HG03025 (cell line): ENCODE measurements around the gene BRD3OS.
"Not testable (repeated sequence)": the region's sequence is repeated elsewhere in the genome, so short reads cannot be mapped to it uniquely, and the experiment has no call there.

Source experiments
- ATAC-seq: cut with Tn5 transposase; IDR thresholded peaks from one replicate; pipeline ENCODE4 v1.9.1; 2021; ENCODE audit warnings: mild to moderate bottlenecking, moderate library complexity; ENCODE audit not compliant: unreplicated experiment, low FRiP score

BRD3OS gene

GRCh38 chr9:134061019-134061687, 35.9 kb downstream of the BRD3OS start:
- ATAC-seq: no peak

- no peak for ATAC-seq
Measured at GRCh38 chr9:134061688-134062371, 36.5 kb downstream of the BRD3OS start.

GRCh38 chr9:134062461-134063087, 37.3 kb downstream of the BRD3OS start:
- ATAC-seq: no peak

DNA sequence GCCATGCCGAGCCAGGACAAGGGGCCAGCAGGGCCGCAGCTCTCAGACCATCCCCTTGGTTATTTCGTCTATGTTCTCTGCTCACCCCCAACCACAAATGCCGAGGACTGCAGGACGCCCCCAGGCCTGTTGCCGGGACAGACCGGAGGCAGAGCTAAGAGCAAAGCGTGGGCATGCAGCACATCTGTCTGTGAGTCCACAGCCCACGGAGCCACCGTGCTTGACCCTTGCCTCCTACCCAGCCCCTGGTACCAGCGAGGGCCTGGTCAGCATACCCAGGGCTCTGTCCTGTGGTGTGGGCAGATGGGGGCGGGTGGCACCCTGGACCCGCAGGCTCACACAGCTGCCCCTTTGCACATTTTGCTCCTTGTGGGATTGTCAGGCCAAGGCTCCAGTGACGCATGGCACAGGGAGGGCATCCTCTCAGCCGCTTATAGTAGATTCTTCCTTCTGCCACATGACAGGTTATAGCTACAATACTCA, 37.8 kb downstream of the BRD3OS start:
- ATAC-seq: no peak

- no peak for ATAC-seq
Measured at GRCh38 chr9:134063571-134064450, 38.5 kb downstream of the BRD3OS start.

DNA sequence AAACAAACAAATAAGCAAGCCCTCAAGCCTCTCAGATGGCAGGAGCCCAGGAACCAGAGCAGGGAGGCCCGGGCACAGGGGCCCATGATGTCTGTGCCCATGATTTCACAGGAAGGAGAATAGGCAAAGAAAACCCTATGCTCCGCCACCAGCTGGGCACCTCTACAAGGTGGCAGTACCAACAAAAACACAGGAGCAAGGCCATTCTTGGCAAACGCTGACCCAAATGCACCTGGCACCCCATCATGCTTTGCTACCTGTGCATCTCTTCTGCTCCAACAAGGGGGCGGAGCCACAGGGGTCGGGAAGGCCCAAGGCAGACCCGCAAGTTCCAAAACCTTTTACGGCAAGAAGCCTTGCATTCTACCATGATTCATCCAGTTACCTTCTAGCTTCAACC, 39.4 kb downstream of the BRD3OS start:
- no peak for ATAC-seq

DNA sequence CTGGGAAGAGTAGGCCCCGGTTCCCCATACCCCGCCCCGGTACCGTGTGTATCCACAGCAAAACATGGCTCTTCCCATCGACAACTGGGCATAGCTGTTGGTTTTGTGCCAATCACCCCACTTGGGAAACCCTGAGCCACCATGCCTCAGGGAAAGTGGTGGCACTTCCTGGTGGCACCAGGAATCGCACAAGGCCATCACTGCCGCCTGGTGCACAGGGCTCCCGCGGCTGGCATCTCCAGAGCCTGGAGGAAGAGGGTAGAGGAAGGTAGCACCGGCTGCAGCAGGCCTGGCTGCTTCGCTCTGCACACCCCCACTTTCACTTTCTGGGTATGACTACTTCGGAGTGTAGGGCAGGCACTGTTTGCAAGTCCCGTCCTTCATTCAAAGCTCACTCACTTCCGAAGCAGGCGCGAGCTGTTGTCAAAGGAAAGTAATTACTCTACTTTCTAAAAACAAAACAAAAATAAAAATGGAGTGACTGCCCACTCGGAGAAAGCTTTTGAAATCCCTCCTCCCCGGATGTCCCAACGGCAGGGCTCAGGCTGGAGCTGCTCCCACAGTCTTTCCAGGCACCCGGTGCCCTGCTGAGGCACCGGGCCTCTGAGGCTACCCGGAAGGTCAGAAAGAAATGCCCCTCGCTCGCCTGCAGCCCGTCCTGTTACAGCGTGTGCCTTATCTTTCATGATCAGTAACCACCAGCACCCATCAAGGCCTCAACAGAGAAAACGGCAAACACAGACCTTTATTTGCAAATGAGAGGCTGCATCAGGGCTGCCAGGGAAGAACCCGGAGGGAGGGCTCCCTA, 40.5 kb downstream of the BRD3OS start:
- no peak for ATAC-seq

DNA sequence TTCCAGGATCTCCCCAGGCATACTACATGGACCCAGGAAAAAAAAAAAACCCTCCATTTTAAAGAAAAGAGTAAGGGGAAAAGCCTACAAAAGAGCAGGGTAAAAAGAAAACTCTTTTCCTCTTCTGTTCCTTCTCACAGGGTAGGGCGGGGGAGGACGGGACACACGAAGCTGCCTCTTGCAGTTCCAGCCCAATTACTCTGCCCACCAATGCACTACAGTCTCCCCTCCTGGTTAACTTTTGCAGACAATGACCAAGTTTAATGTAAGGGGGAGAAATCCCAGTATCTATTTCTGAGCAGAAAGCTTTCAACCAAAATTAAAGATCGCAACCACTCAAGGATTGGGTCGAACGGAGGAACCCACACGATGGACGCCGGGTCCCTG, 41.2 kb downstream of the BRD3OS start:
- ATAC-seq: no peak

GRCh38 chr9:134066913-134067851, 41.9 kb downstream of the BRD3OS start:
- peak; percentile 4 for ATAC-seq

DNA sequence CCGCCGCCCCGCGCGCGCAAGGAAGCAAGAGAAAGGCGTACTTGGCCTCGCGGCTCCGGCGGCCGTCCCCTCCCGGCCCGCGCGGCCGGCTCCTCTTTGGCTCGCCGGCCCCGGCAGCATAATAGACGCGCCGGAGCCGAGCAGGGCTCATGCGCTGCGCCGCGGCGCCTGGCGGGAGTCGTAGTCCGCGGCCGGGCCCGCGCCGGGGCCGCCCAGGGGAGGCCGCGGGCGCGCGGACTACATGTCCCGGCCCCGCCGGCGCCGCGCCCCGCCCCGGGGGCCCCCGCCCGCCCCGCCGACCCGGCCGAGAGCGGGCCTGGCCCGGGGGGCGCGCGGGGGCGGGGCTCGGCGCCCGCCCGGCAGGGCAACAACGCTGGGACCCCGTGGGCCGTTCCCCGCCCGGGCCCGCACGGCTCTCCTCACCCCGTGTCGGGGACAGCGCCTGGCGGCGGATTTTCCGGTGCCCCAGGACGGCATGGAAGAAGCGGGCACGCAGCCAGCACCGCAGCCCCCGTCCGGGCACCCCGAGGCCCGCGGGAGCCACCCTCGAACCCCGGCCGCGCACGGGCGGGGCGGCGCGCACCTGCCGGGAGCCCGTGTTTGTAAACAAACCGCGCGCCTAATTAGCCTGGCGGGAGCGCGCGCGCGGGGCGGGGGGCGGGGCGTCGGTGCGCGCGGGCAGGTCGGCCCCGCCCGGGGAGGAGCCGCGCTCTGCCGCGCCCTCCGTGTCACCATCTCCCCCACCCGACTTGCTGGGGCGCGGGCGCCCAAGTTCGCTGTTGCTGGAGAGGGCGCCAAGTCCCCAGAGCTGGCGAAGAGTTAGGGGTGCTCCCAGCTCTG, 42.8 kb downstream of the BRD3OS start, which contains the start of gene BRD3:
Gene BRD3 (minus strand): TSS at position 123 of the 840 bp plus-strand sequence. CDS start 14,549 bp downstream, outside the sequence.
- peak; percentile 58 for ATAC-seq

GRCh38 chr9:134068744-134069479, 43.6 kb downstream of the BRD3OS start:
- ATAC-seq: no peak

- ATAC-seq: no peak
Measured at GRCh38 chr9:134069480-134070399, 44.5 kb downstream of the BRD3OS start.

- ATAC-seq: no peak
Measured at GRCh38 chr9:134071149-134071548, 45.9 kb downstream of the BRD3OS start.

GRCh38 chr9:134072683-134073082, 47.4 kb downstream of the BRD3OS start:
- not testable (repeated sequence) for ATAC-seq

DNA sequence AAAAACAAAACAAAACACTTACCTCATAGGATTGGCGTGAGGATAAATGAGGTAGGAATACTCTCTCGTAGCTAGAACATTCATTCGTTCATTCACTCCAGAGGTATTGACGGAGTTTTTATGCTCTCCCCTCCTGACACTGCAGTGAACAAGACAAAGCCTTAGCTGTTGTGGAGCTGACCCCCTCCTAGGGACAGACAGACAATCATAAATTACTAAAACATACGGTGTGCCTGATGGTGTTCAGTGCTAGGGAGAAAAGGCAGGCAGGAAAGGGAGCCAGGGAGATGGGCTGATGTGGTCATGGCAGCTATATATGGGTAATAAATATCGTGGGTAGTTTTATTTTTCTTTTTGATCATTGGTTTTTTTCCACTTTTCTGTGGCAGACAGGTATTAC, 48.2 kb downstream of the BRD3OS start:
- ATAC-seq: no peak

- not testable (repeated sequence) for ATAC-seq
Measured at GRCh38 chr9:134075689-134076088, 50.4 kb downstream of the BRD3OS start.
